HL-60 (cell line): ENCODE measurements around the gene NAV2.

Source experiments
- POLR2AphosphoS5 ChIP-seq: IDR thresholded peaks from 2 replicates; pipeline ENCODE4 v1.6.1; 2012; ENCODE audit warnings: low read depth
- REST ChIP-seq: IDR thresholded peaks from 2 replicates; pipeline ENCODE4 v1.6.1; 2012; ENCODE audit warnings: low read depth; ENCODE audit not compliant: insufficient replicate concordance
- TF ChIP-seq, protein P1 (sequence below): IDR thresholded peaks from one replicate; pipeline ENCODE4 v1.5.1; 2011; ENCODE audit warnings: low read length, control low read depth, inconsistent platforms; ENCODE audit not compliant: insufficient read depth

DNA sequence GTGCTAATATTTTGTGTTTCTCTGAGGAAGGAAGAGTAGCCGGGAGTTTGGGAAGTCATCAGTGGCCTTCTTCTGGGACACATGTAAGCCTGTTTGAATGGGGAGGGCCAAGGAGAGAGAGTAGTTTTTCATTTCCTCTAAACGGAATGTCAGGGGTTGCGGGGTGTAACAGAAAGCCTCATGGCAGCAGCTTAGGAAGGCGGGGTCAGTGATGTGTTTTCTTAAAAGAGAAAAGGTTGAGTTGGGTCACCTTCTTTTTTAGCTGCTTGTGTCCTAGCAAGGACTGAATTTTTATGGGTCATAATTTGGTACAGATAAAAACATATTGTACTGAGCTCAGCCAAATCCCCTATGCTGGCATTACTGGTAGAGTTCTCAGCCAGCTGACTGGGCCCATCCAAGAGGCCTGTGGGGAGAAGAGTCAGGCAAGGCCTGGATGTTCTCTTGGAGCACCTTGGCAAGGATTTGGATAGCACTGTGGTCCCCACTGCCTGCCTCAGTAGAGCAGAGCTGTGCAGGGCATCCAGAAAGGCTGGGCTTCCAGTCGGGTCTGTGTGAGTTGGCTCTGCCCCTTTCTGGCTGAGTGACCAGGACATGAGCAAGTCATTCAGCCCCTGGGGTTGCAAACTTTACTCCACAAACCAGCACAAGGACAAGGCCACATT, 29.4 kb upstream of the NAV2 start:
- TF ChIP-seq, protein P1, sequence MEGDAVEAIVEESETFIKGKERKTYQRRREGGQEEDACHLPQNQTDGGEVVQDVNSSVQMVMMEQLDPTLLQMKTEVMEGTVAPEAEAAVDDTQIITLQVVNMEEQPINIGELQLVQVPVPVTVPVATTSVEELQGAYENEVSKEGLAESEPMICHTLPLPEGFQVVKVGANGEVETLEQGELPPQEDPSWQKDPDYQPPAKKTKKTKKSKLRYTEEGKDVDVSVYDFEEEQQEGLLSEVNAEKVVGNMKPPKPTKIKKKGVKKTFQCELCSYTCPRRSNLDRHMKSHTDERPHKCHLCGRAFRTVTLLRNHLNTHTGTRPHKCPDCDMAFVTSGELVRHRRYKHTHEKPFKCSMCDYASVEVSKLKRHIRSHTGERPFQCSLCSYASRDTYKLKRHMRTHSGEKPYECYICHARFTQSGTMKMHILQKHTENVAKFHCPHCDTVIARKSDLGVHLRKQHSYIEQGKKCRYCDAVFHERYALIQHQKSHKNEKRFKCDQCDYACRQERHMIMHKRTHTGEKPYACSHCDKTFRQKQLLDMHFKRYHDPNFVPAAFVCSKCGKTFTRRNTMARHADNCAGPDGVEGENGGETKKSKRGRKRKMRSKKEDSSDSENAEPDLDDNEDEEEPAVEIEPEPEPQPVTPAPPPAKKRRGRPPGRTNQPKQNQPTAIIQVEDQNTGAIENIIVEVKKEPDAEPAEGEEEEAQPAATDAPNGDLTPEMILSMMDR, result no peak
- TF ChIP-seq REST (no peak), POLR2AphosphoS5 (no peak)
